NK-92 (cell line): ENCODE data around the gene COBL.

Experiments
- DNase-seq: peaks from one replicate; lab custom pipeline; 2025; ENCODE audit not compliant: unreplicated experiment; lab: John Stamatoyannopoulos, UW

The COBL gene

GRCh38 chr7:51151455-51151854 is 165.2 kb downstream of the COBL start:
- DNase-seq = no peak

- no peak for DNase-seq
These were observed 166.4 kb downstream of the COBL start for GRCh38 chr7:51150193-51150592.

- no peak for DNase-seq
These were observed 168.4 kb downstream of the COBL start for GRCh38 chr7:51148216-51148615.

GRCh38 chr7:51146816-51147586 is 169.6 kb downstream of the COBL start:
- no peak for DNase-seq

- no peak for DNase-seq
These were observed 172.4 kb downstream of the COBL start for GRCh38 chr7:51144178-51144577.

GRCh38 chr7:51142741-51143385 is 173.7 kb downstream of the COBL start:
- no peak for DNase-seq

GRCh38 chr7:51141451-51142003 is 175.1 kb downstream of the COBL start:
- no peak for DNase-seq

- no peak for DNase-seq
These were observed 176.1 kb downstream of the COBL start for GRCh38 chr7:51140199-51141164.

GRCh38 chr7:51139796-51140195 is 176.8 kb downstream of the COBL start:
- no peak for DNase-seq

- DNase-seq = no peak
These were observed 178.2 kb downstream of the COBL start for GRCh38 chr7:51138123-51139085.

- DNase-seq = no peak
These were observed 181.0 kb downstream of the COBL start for GRCh38 chr7:51135576-51135975.

GRCh38 chr7:51134013-51134441 is 182.6 kb downstream of the COBL start:
- no peak for DNase-seq

- DNase-seq = no peak
These were observed 183.9 kb downstream of the COBL start for GRCh38 chr7:51132661-51133060.

- no peak for DNase-seq
These were observed 186.8 kb downstream of the COBL start for GRCh38 chr7:51129527-51130472.

- no peak for DNase-seq
These were observed 187.8 kb downstream of the COBL start for GRCh38 chr7:51128545-51129435.

GRCh38 chr7:51127618-51127904 is 189.0 kb downstream of the COBL start:
- DNase-seq = no peak

- no peak for DNase-seq
These were observed 189.6 kb downstream of the COBL start for GRCh38 chr7:51126813-51127617.
